ENCODE measurements around the gene ZNF814.
A peak's percentile ranks its signal among the peaks of the same experiment; 100 is the strongest.
"Not testable (repeated sequence)": the region's sequence is repeated elsewhere in the genome, so short reads cannot be mapped to it uniquely, and the experiment has no call there.

Gene ZNF814

DNA sequence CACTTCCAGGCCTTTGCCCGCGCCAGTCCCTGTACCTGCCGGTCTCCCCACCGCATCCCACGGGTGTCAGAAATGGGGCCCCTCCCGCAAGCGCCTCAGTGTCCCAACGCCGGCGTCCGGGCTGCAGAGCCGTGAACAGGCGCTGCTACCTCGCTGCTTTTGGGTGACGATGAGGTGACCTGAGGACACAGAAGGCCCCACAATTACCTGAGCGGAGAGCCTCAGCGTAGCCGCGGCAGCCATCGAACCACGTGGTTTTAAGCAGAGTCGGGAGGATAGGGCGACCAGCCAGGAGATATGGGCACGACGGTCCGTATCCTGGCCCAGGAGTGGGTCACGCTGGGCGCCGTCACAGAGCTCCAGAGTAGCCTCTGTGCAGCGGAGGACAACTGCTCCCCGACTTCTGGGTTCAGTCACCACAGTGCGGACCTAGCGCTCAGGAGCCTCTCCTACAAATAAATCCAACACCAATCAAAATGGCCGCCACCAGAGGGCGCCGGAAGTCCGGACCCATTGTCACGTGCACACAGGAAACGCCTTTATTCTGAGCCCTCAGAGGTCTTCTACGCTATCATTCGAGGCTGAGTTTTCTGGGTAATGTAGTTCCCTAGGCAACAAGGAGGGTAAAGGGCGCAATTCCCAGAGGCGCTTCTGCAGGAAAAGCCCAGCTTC, at the start of gene ZNF814:
ZNF814 (minus strand) TSS at position 478 of the 672 bp plus-strand sequence; CDS start at position 243, 235 bp downstream.
- Histone ChIP-seq H3K4me1 (ENCODE audit: insufficient read depth, low read length) (no peaks in the 10 kb centered on the region; the same call in 1 of the 2 replicates), H3K9me3 (ENCODE audit: control insufficient read depth, insufficient read depth, low read length) (peaks cover 14% of the 10 kb centered on the region; the same call in 1 of the 2 replicates), H3K9ac (ENCODE audit: low read depth, low read length) (peak within 1 kb of the TSS; percentile 75), H3K36me3 (ENCODE audit: insufficient read depth, low read length) (peaks cover 9% of the 10 kb centered on the region)

DNA sequence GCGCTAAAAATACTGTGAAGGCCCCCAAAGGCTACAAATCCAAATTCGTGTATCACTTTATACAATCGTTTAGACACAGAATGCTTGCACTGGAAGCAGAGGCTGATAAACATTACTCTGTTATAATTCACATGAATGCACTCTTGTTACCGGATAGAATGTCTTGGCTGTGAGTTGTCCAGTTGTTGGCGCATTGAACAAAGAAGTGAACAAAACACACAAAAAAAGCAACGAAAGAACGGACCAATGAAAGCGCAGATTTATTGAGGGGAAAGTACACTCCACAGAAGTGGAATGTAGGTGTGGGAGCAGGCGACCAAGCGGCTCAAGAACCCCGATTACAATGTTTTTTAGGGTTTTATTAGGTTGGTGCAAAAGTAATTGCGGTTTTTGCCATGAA, 46.9 kb upstream of the ZNF814 start:
- no peaks in the 10 kb centered on the region for H3K4me1 ChIP-seq (ENCODE audit: insufficient read depth, low read length)
- H3K36me3 ChIP-seq (ENCODE audit: insufficient read depth, low read length): peaks cover 9% of the 10 kb centered on the region
- no peak overlapping the region for H3K9ac ChIP-seq (ENCODE audit: low read depth, low read length)
- H3K9me3 ChIP-seq (ENCODE audit: control insufficient read depth, insufficient read depth, low read length): peaks cover 2% of the 10 kb centered on the region; the same call in 1 of the 2 replicates

DNA sequence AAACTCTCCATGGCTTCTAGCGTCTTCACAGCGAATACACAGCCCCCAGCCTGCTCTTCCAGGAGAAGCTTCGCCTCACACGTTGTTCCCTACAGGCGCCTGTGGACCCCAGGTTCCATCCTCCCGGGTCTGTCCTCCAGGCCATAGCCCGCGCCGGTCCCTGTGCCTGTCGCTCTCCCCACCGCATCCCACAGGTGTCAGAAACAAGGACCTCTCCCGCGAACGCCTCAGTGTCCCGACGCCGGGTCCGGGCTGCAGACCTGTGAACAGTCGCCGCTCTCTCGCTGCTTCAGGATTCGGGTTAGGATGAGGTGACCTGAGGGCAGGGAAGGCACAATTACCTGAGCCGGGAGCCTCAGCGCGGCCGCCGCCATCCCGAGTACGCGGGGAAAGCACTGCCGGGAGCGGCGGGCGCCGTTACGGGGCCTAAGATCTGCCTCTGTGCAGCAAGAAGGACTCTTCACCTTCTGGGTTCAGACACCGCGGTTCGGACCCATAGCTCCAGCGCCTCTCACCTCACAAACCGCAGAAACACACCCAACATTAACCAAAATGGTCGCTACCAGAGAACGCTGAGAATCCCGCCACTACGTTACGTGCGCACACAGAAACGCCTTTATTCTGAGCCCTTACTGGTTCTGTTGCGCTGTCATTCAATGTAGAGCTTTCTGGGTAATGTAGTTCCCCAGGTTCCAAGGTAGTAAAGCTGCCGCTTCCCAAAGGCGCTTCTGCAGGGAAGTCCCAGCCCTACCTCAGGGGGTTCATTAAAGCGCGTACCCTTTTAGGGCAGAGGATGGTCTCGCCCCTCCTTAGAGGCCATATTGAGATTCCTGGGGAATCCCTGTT, 46.2 kb upstream of the ZNF814 start, which contains the start of gene ZNF418:
ZNF418 (minus strand) TSS at position 583 of the 846 bp plus-strand sequence. CDS start 1,580 bp downstream, outside the sequence.
- Histone ChIP-seq H3K36me3 (ENCODE audit: insufficient read depth, low read length) (peaks cover 14% of the 10 kb centered on the region), H3K4me1 (ENCODE audit: insufficient read depth, low read length) (no peaks in the 10 kb centered on the region), H3K9me3 (ENCODE audit: control insufficient read depth, insufficient read depth, low read length) (peaks cover 2% of the 10 kb centered on the region; the same call in 1 of the 2 replicates), H3K9ac (ENCODE audit: low read depth, low read length) (peak within 1 kb of the TSS; percentile 83)

DNA sequence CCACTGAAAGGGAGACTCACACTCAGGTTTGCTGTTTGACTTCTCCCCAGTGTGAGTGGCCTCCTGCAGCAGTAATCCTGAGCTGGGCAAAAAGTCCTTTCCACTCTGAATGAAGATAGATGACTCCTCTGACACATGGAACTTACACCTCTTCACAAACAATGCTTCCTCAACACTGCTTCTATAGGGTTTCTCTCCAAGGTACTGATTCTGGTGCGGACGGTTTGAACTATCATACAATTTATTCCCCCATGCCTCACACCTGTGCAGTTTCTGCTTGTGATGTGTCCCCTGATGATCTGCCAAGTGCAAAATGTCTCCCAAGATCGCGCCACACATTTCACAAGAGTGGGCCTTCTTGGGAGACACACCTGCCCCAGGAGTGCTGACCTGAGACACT, 38.8 kb upstream of the ZNF814 start:
- peaks cover 37% of the 10 kb centered on the region for H3K36me3 ChIP-seq (ENCODE audit: insufficient read depth, low read length)
- H3K9ac ChIP-seq (ENCODE audit: low read depth, low read length): no peak overlapping the region
- H3K4me1 ChIP-seq (ENCODE audit: insufficient read depth, low read length): no peaks in the 10 kb centered on the region
- H3K9me3 ChIP-seq (ENCODE audit: control insufficient read depth, insufficient read depth, low read length): peaks cover 31% of the 10 kb centered on the region

DNA sequence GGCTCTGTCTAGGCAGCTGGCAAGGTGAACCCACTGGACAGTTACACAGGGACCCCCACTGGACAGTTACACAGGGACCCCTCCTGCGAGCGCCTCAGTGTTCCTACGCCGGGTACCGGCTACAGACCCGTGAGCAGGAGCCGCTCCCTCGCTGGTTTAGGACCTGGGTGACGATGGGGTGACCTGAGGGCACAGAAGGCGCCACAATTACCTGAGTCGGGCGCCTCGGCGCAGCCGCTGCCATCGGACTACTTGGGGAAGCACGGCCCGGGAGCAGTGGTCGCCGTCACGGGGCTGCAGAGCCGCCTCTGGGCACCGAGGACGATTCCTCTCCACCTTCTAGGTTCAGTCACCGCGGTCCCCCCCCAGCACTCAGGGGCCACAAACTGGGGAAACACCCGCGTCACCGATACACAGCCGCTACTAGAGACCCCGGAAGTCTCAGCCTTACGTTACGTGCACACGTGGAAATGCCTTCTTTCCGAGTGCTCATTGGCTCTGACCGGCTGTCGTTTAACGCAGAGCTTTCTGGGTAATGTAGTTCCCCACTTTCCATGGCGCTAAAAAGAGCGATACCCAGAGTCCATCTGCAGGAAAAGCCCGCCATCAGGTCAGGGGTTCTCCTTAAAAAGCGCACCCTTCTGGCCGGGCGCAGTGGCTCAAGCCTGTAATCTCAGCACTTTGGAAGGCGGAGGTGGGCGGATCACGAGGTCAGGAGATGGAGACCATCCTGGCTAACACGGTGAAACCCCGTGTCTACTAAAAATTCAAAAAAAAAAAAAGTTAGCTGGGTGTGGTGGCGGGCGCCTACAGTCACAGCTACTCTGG, 27.5 kb upstream of the ZNF814 start, which contains the start of gene ZNF417:
ZNF417 (minus strand) TSS at position 425 of the 828 bp plus-strand sequence; CDS start at position 244, 181 bp downstream.
- H3K36me3 ChIP-seq (ENCODE audit: insufficient read depth, low read length); H3K9me3 ChIP-seq (ENCODE audit: control insufficient read depth, insufficient read depth, low read length); H3K4me1 ChIP-seq (ENCODE audit: insufficient read depth, low read length): not testable (repeated sequence)
- peak within 1 kb of the TSS; percentile 82 for H3K9ac ChIP-seq (ENCODE audit: low read depth, low read length)

DNA sequence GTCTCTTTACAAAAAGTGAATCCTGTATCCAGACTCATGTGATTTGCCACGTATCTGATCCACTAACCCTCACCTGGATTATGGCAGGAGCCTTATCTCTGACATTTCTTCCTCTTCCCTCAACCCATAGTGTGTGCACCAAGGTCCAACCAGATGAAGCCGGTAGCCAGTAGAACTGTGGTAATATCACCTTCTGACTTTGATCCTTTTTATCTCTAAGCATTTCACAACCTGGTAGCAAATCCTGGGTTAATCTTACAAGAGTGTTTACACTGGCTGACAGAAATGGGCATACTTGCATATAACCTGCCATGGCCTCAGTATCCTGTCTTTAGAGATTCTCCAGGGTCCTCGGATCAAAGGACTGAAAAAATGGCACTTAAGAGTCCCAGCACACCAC, 25.7 kb upstream of the ZNF814 start:
- H3K9me3 ChIP-seq (ENCODE audit: control insufficient read depth, insufficient read depth, low read length): no peaks in the 10 kb centered on the region
- 0 out of 2 replicates have a peak, but pooled peaks cover 6% of the 10 kb centered on the region for H3K36me3 ChIP-seq (ENCODE audit: insufficient read depth, low read length)
- no peak overlapping the region for H3K9ac ChIP-seq (ENCODE audit: low read depth, low read length)
- no peaks in the 10 kb centered on the region for H3K4me1 ChIP-seq (ENCODE audit: insufficient read depth, low read length)

DNA sequence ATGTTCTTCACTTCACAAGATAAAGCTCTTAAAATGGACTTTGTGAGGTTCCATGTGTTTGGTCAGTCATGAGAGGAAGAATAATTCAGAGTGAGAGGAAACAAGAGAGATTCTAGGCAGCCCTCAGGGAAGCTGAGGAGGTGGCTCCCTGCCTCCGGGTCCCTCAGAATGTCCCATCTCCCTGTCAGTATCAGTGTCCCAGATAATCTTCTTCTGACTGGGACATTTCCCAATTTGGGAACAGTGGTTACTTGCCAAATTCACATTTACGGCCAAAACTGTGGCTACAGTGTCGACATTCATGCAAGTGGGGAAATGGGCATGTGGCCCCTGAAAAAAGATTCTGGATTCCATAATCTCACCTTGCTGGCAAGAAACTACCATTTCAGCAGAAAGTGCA, 18.6 kb upstream of the ZNF814 start:
- H3K9ac ChIP-seq (ENCODE audit: low read depth, low read length): no peak overlapping the region
- peaks cover 10% of the 10 kb centered on the region for H3K36me3 ChIP-seq (ENCODE audit: insufficient read depth, low read length)
- no peaks in the 10 kb centered on the region for H3K9me3 ChIP-seq (ENCODE audit: control insufficient read depth, insufficient read depth, low read length)
- H3K4me1 ChIP-seq (ENCODE audit: insufficient read depth, low read length): no peaks in the 10 kb centered on the region

DNA sequence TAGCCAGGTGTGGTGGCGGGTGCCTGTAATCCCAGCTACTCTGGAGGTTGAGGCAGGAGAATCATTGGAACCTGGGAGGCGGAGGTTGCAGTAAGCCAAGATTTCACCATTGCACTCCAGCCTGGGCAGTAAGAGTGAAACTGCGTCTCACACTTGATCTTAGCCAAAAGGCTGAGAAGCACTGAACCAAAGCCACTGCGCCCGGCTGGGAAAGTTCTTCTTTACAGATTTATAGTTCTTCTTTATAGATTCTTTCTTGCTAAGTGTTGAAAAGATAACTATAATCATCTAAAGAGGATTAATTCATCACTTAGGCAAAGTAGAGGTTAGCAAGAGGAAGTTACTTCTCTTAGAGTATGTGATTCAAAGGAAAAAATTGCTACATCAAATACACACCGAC, 16.4 kb upstream of the ZNF814 start:
- H3K9ac ChIP-seq (ENCODE audit: low read depth, low read length): no peak overlapping the region
- no peaks in the 10 kb centered on the region for H3K4me1 ChIP-seq (ENCODE audit: insufficient read depth, low read length)
- peaks cover 5% of the 10 kb centered on the region for H3K36me3 ChIP-seq (ENCODE audit: insufficient read depth, low read length)
- H3K9me3 ChIP-seq (ENCODE audit: control insufficient read depth, insufficient read depth, low read length): no peaks in the 10 kb centered on the region

DNA sequence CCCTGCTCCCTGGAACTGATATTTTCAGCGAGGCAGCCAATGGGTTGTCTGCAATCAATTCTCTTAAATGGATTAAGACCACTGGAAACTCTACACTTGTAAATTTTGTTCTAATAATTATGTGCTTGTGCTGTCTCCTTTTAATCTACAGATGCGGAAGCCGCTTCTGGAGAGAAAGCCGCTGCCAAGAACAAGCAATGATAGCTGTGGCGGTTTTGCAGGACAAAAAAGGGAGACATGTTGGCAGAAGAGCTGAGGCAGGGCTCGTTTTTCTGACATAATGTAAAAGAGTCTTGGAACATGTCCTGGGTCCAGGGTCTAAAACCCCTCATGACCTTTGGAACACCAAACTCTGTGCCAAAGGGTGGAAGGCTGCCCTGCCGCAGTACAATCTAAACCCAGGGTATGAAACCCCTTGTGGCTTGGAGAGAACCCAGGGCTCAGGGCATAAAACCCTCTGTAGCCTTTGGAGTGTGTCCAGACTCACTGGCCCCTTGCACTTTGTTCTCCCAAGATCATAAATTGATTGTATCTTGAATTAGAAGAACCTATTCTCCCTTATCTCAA, 14.9 kb upstream of the ZNF814 start:
- Histone ChIP-seq H3K36me3 (ENCODE audit: insufficient read depth, low read length) (peaks cover 5% of the 10 kb centered on the region), H3K9me3 (ENCODE audit: control insufficient read depth, insufficient read depth, low read length) (no peaks in the 10 kb centered on the region), H3K4me1 (ENCODE audit: insufficient read depth, low read length) (no peaks in the 10 kb centered on the region), H3K9ac (ENCODE audit: low read depth, low read length) (no peak overlapping the region)

DNA sequence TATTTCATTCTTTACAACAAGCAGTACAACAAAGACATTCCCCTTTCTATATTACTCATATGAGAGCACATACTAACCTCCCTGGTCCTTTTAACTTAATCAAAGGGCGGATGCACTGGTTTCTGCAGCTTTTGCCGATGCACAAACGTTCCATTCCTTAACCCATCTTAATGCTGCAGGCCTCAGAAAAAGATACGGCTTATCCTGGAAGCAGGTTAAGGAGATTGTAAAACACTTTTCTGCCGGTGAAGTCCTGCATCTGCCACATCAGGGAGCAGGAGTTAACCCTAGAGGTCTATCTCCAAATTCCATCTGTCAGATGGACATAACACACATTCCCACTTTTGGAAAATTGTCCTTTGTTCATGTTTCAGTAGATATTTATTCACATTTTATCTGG, 11.5 kb upstream of the ZNF814 start:
- H3K9me3 ChIP-seq (ENCODE audit: control insufficient read depth, insufficient read depth, low read length): no peaks in the 10 kb centered on the region

DNA sequence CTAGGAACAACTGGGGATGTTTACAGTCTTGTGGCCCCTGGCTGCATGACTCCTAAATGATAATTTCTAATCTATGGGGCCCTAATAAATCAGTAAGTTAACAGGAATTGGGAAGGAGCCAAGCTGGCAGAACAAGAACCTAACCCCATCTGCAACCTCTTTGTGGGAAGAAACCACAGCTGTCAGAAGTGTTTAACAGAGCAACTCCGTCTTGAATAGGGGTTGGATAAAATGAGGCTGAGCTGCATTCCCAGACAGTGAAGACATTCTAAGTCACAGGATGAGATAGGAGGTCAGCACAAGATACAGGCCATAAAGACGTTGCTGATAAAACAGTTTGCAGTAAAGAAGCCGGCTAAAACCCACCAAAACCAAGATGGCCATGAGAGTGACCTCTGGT, 1.9 kb upstream of the ZNF814 start:
- not testable (repeated sequence) for H3K9ac ChIP-seq (ENCODE audit: low read depth, low read length); H3K4me1 ChIP-seq (ENCODE audit: insufficient read depth, low read length); H3K36me3 ChIP-seq (ENCODE audit: insufficient read depth, low read length); H3K9me3 ChIP-seq (ENCODE audit: control insufficient read depth, insufficient read depth, low read length)

More for the DNA sequence above, 11.5 kb upstream of the ZNF814 start:
- Histone ChIP-seq H3K9ac (ENCODE audit: low read depth, low read length) (no peak overlapping the region), H3K36me3 (ENCODE audit: insufficient read depth, low read length) (no peaks in the 10 kb centered on the region), H3K4me1 (ENCODE audit: insufficient read depth, low read length) (no peaks in the 10 kb centered on the region)

DNA sequence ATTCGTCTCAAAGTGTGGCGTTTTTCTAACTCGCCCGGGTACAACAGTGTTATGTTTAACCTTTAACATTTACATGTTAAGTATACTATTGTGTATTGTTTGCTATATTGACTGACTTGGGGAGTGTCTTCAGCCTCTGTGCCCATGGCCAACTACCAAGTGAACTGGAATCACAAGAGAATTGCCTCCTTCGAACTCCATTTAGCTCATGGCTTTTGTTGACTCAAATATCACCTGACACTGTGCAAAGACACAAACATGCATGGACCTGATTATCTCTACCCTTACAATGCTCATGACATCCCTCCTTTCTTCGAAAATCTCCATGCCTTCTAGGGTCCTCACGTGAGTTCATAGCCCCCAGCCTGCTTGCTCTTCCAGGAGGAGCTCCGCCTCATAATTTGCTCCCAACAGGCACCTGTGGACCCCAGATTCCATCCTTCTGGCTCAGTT, 704 bp downstream of the ZNF814 start:
- no peaks in the 10 kb centered on the region; the same call in 1 of the 2 replicates for H3K4me1 ChIP-seq (ENCODE audit: insufficient read depth, low read length)
- peaks cover 9% of the 10 kb centered on the region for H3K36me3 ChIP-seq (ENCODE audit: insufficient read depth, low read length)
- H3K9ac ChIP-seq (ENCODE audit: low read depth, low read length): peak overlapping the region; percentile 75
- peaks cover 14% of the 10 kb centered on the region; the same call in 1 of the 2 replicates for H3K9me3 ChIP-seq (ENCODE audit: control insufficient read depth, insufficient read depth, low read length)

DNA sequence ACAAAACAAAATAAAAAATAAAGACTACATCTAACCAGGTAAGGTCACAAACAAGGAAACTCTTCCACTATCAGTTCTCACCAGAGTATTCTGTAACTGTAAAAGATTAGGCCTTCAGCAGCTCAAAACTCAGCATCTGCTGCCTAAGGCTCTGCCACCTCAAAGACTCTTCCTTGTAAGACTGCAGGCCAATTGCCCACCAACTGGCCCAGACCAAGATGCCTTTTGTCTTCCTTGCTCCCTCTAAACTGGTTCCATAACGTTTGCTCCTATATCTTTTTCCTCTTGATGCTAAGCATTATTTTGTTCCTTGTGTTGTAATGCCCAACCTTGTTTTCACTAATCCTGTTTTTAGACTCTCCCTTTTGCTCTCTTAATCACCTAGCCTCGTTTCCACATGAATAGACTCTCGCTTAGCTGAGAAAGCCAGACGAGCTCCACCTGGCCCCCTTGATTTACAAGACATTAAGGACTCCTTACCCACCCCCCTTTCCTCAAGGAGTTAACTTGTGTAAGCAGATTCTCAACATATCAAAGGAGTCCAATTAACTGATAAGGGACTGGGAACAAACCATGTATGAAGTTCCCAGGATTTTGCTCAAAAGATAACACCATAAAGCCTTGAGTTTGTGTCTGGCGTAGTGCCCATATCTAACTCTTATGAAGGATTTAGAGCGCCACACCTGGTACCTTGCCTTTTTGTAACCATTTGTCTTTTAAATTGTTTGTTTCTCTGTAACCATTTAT, 1.5 kb downstream of the ZNF814 start:
- H3K9ac ChIP-seq (ENCODE audit: low read depth, low read length): peak overlapping the region; percentile 75
- peaks cover 9% of the 10 kb centered on the region for H3K36me3 ChIP-seq (ENCODE audit: insufficient read depth, low read length)
- peaks cover 14% of the 10 kb centered on the region; the same call in 1 of the 2 replicates for H3K9me3 ChIP-seq (ENCODE audit: control insufficient read depth, insufficient read depth, low read length)
- no peaks in the 10 kb centered on the region; the same call in 1 of the 2 replicates for H3K4me1 ChIP-seq (ENCODE audit: insufficient read depth, low read length)
